GM19324 (cell line): ENCODE measurements around the gene TCEANC2.
"Not testable (repeated sequence)": the region's sequence is repeated elsewhere in the genome, so short reads cannot be mapped to it uniquely, and the experiment has no call there.

Source experiments
- ATAC-seq: cut with Tn5 transposase; IDR thresholded peaks from one replicate; pipeline ENCODE4 v1.9.1; 2021; ENCODE audit warnings: mild to moderate bottlenecking, moderate library complexity; ENCODE audit not compliant: unreplicated experiment, low FRiP score

Gene TCEANC2

DNA sequence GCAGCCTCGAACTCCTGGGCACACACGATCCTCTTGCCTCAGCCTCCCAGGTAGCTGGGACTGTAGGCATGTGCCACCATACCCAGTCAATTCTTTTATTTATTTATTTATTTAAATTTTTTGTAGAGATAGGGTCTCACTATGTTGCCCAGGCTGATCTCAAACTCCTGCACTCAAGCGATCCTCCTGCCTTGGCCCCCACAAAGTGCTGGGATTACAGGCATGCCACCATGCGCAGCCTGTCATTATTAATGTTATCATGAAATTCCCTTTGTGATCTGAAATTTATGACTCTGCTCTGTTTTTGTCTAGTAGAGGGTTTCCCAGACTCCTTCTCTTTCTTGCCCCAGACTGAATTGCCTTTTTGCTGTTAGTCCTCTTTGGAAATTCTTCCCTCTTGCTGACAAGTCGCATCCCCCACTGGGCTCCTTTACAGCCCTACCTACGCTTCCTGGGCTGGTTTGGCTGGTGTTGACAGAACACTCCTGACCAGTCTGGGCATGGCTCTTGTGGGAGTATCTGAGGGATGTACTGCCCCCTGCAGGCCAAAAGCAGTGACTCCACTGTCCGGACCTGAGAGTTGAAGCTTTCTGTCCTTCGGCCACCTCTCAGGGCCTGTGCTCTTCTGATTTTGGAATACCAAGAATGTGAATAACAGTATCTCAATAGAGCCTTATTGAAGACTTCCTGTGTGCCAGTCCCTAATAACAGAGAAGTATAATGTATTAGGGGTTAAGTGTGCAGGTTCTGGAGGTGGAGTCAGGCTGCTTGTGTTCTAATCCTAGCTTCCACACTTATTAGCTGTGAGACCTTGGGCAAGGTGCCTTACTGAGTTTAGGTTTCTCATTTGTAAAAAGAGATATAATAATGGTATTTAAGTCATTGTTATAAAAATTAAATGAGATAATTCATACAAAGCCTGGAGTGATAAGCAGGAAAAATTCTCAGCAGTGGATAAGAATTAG, 28.2 kb downstream of the TCEANC2 start:
- ATAC-seq: no peak

DNA sequence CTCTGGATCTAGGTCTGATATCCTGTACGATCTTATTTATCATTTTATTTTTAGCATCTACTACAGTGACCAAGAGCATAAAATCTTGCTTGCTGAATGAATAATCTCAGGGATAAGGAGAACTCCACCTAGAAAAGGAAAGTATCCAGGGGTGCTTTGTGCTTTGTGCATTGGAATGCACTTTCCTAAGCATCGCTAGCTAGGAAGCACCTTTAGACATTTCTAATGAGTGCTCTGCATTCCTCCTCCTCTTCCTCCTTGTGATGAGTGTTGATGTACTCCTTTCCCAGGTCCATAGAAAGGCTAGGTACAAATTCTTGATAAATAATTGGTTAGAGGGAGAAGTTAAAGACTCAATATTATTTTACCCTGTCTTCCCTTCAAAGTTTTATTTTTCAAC, 31.4 kb downstream of the TCEANC2 start:
- ATAC-seq: no peak

DNA sequence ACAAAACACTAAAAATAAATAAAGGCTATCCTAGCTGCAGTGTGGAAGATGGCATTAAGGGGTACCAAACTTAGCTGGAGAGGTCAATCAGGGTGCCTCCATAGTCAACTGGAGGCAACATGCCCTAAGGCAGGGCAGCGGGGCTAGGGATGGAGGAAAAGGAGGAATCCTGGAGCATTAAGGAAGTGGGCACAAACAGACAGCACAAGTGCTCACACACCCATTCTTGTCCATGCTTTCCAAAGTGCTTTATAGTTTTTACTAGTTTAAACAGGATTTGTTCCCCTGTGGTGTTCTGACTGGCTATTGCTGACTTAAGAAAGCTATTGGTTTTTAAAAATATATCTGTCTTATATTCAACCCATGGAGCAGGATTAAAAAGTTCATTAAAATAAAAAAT, 33.3 kb downstream of the TCEANC2 start:
- no peak for ATAC-seq

DNA sequence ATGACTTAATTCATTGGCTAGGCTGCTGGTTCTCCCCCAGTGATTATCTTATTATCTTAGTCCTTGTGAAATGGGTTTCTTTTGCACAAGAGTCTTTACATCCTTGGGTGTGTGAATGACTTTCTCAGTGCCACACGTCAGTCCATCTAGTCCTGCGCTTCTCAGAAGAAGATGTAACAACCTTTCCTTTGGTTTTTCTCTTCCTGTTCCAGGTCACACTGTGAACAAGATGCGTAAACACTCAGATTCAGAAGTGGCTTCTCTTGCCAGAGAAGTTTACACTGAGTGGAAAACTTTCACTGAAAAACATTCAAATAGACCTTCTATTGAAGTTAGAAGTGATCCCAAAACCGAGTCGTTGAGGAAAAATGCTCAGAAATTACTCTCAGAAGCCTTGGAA, 35.0 kb downstream of the TCEANC2 start:
- ATAC-seq: no peak

DNA sequence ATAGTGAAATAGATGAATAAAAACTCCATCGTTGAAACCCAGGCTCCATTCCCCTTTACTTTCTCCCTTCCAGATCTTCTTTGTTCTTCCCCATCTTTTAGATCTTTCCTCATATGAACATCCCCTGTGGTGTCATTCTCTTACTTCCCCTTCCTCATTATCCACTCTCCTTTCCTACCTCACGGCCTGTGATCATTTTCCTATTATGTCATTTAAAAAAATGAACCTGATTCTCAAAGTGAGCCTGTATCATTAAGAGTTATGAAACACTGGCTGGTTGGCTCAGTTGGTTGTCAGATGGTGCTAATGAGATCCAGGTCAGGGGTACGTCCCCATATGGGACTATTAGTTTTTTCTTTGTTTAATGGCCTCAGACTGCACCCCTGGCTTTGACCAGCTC, 38.3 kb downstream of the TCEANC2 start:
- ATAC-seq: no peak

DNA sequence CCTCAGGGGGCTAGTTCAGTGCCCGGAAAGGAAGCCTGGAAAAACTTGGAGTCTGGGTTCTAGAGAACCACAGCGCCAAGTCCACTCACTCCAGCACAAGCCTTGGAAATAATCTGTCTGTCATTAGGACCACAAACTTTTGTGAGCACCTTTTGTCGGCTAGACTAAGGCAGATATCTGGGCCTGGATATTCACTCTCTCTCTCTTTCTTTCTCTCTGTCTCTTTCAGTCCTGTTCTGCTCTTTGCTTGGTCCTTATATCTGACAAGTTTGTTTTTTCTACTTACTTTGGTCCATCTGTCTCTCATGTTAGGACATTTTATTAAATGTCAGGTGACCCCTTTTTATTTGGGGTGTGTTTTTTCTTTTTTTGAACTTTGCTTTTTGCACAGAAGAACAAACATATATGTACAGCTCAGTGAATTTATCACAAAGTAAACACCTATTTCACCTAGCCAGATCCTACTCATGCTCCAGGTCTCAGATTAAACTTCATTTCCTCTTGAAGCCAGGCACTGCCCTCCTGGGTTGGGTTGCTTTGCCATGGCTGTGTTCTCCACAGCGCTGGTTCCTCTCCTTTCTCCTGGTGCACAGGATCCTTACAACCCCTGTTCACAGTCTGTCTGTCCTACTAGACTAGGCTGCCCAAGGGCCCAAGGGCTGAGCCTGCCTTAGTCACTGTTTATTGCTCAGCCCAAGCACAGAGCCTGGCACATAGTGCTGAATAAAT, 40.8 kb downstream of the TCEANC2 start:
- no peak for ATAC-seq

DNA sequence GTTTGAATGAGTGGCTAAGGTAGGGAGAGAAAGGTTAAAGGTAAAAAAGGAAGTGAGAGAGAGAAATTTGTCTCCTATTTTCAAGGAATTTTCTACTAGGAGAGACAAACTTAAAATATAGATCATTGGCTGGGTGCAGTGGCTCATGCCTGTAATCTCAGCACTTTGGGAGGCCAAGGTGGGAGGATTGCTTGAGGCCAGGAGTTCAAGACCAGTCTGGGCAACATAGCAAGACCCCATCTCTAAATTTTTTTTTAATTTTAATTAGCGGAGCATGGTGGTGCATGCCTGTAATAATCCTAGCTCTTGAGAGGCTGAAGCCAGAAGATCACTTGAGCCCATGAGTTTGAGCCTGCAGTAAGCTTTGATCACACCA, 41.3 kb downstream of the TCEANC2 start:
- not testable (repeated sequence) for ATAC-seq

DNA sequence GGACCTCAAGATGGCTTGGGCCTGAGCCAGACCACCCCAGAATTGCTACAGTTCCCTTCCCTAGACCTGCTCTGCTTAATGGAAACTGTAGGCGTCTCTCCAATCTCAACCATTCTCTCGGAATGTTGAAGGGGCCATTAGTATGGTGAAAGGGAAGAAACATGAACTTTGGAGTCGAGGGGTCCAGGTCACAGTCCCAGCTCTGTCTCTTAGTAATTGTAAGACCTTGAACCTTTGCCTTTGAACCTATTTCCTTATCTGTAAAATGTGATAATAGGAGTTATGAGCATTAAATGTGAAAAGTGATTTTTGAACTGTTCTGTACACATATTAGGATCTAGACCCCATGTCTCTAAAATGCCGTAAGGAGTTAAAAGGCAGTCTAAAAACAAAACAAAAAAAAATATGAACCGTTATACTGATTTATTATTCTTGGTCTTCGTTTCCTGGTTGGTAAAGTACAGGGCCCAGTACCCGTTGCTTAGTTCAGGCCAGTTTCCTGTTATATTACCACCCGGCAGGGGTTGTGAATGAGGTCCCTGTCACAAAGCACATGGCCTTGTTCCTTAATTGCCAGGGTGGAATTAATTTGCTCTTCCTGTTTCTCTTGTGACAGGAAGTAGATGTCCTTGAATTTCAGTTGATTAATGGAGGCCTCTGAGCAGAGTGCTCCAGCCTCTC, 42.3 kb downstream of the TCEANC2 start:
- no peak for ATAC-seq

DNA sequence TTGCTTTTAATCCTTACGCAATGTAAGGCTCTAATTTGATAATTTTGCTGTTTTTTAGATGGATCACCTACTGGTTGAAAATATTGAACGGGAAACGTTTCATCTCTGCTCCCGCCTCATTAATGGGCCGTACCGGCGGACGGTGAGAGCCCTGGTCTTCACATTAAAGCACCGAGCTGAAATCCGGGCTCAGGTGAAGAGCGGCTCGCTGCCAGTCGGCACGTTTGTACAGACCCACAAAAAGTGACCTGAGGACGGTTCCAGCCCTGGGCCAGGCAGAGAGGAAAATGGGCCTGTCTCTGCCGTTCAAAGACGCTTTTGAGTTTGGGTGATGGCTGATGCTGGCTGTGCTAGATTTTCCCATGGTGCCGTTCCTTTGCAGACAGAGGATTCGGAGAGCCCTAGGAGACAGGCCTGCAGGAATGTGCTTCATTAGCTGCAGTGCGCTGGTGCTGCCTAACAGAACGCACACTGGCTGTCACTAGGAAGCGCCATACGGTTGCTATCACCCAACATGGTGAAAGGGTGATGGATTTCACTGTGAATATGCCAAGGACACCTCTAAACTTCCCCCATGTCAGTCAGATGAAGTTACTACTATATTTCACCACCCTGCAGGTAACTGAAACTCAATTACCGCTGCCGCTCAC, 42.9 kb downstream of the TCEANC2 start:
- ATAC-seq: no peak

DNA sequence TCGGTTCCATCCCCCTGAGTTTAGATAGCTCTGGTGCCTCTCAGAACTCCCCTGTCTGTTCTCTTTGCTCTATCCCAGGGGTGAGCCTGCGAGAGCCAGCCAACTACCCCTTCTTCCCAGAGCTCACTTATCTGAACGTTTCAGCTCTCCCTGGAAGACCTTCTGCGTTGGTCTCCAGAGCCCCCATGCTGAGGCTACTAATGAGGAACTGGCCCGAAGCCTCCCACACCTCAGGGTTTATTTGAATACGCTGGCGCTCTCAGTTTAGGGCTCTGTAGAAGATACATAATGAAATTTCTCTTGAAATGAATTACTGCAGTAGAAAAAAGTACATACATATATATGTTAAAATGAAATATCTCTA, 43.5 kb downstream of the TCEANC2 start:
- no peak for ATAC-seq

DNA sequence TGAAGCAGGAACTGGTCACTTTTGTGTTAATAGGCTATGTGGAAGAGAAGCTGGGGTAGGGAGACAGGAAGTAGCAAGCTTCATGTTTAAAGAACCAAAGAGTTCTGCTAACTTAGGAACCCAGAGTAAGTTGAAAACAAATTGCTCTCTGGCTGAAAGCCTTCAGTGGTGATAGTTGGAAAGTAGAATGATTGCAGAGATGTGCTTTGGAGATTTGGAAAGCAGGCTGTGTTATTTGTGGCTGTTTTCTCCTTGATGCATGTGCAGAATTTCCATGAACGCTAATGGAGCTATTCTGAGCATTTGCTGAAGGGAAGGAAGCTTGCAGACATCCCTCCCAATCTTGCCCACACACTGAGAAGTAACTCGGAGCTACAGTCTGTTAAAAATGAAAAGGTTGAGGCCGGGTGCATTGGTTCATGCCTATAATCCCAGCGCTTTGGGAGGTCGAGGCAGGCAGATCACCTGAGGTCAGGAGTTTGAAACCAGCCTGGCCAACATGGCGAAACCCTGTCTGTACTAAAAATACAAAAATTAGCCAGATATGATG, 45.7 kb downstream of the TCEANC2 start:
- ATAC-seq: no peak

DNA sequence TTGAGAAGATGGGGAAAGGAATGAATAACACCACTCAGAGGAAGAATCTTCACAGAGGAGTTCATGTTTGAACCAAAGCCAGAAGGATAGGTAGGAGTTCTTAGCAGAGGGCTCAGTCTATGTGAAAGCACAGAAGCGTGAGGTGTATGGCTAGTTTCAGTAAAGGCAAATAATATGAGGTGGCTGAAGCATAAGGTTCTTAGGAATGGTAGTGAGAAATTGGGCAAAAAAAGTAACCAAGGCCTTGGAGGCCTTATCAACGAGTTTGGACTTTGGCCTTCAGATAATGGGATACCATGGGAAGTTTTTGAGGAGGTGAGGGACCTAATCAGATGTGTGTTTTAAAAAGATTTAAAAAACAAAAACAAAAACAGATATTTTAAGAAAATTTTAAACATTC, 47.1 kb downstream of the TCEANC2 start:
- no peak for ATAC-seq

DNA sequence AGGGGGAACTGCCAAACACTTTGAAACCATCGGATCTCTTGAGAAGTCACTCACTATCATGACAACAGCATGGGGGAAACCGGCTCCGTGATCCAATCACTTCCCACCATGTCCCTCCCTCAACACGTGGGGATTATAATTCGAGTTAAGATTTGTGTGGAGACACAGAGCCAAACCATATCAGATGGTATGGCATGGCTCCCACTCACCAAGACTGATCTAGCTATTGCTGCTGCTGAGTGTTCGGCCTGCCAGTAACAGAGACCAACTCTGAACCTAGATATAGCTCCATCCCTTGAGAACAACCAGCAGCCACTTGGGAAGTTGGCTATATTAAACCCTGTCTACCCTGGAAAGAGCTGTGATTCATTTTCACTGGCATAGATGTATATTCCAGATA, 50.0 kb downstream of the TCEANC2 start:
- ATAC-seq: no peak

DNA sequence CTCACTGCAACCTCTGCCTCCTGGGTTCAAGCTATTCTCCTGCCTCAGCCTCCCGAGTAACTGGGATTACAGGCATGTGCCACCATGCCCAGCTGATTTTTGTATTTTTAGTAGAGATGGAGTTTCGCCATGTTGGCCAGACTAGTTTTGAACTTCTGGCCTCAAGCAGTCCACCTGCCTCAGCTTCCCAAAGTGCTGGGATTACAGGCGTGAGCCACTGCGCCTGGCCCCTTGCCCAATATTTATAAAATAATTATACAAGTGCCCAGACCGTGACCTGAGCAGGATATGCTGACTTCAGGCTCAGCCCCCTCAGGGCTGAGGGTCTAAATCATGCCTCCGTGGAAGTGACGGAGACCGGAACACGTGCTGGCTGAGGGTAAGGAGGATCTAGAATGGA, 51.2 kb downstream of the TCEANC2 start:
- ATAC-seq: not testable (repeated sequence)

DNA sequence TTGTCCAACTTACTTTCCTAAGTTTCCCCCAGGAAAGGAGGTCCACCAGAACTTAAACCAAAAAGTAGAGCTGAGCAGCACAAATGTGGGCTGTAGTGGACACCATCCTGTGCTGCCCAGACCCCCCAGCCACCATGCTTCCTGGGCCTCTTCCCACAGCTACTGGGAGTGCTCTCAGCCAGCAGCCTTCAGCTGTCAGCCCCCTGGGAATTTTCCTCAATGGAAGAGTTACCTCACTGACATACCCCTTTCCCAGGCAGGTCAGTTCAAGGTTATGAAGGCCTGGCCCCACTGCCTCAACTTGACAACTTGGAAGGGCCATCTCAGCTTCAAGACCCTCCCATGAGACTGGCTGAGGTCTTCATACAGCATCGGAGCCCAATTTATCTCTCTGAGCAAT, 51.7 kb downstream of the TCEANC2 start:
- ATAC-seq: no peak

DNA sequence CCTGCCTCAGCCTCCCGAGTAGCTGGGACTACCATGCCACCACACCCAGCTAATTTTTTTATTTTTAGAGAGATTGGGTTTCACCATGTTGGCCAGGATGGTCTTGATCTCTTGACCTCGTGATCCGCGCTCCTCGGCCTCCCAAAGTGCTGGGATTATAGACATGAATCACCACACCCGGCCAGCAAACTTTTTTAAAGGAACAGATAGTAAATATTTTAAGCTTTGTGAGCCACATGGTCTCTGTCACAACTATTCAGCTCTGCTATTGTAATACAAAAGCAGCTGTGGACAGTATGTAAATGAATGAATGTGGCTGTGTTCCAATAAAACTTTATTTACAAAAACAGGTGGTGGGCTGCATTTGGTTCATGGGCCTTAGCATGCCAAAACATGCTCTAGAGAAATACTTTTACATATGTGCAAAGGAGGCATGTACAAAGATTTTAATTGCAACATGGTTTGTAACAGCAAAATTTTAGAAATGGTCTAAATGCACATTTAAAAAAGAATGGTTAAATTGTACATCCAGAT, 52.4 kb downstream of the TCEANC2 start:
- ATAC-seq: no peak

DNA sequence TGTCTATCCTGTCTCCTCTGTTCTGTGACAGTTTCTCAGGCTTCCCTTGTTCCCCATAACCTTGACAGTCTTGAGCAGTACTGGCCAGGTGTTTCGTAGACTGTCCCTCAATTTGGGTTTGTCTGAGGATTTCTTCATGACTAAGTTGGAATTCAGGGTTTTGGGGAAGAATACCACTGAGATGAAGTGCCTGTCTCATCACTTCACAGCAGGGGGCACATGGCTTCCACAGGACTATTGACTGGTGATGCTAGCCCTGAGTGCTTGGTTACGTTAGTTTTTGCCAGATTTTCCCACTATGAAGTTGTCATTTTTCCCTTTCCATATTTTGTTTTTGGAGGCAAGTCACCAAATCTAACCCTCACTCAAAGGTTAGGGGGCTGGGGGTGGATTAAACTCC, 53.7 kb downstream of the TCEANC2 start:
- ATAC-seq: no peak

DNA sequence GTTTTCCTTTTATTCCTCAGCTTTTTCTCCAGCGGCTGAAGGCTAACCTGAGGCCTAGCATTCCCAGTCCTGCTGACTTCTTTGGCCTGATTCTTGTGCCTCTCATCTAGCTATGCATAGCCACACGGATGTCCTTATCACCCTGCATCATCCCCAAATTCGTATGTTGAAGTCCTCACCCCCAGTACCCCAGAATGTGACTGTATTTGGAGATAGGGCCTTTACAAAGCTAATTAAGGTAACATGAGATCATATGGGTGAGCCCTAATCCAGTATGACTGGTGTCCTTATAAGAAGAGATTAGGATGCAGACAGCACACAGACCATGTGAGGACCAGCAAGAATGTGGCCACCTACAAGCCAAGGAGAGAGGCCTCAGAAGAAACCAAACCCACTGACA, 54.7 kb downstream of the TCEANC2 start:
- ATAC-seq: no peak

DNA sequence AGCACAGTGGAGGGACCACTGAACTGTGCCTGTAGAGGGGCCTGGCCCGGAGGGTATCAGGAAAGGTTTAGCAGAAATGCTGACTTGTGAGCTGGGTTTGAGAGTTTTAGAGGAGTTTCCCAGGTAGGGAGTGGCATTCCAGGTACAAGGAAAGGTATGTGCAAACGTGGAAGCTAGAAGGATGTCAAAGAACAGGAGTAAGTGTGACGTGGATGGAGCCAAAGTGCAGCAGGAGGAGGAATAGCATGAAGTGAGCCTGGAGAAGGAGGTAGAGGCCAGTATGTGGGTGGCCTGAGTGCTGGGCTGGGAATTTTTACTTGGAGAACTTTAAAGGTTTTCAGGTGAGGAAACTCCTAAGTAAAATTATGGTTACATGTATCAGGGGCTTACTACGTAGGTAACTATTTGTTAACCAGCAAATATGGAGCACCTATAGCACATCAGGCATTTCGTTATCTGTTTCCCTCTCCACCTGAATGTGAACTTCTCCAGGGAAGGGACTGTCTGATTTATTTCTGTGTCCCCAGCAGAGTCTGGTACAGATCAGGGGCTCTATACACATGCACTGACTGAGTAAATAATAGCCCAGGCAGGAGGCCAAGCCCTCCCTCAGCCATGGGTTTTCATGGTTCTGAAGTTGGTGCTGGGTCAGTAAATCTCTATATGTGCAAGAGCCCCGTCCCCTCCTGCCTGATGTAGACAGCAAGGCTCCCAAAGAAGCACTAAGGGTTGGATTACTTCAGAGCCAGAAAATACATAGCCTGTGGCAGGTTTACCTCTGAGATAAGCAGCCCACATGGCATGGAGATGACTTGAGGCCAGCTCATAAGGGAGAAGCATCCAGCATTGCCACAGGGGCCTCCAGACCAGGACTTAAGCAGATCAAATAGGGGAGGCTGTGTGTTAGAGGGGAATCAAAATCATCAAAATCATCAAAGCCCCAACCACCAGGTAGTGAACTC, 56.0 kb downstream of the TCEANC2 start:
- no peak for ATAC-seq
